Uterus (tissue), 2 donors: Measurements from ENCODE around the gene CMTM2.

Experiments used
- CTCF ChIP-seq, 4 experiments: fragments of 200-600 bp in 2 of 4; fragments of 450-650 bp in 2 of 4; sonication (generic) in 2 of 4; IDR thresholded peaks; one replicate each; pipeline ENCODE4 v1.5.1; 2016 to 2019; ENCODE audit warnings: antibody characterized with exemption in 4 of 4, mild to moderate bottlenecking in 2 of 4, moderate library complexity in 1 of 4
- POLR2A ChIP-seq, 2 donors: fragments of 450-650 bp; IDR thresholded peaks; one replicate each; pipeline ENCODE4 v1.6.1; 2016; ENCODE audit warnings: antibody characterized with exemption in 2 of 2, mild to moderate bottlenecking in 1 of 2, moderate library complexity in 1 of 2

- TF ChIP-seq POLR2A (IDR thresholded peaks at IDR 0.05) (no peak), CTCF (IDR thresholded peaks at IDR 0.05) (no peak)
Observed at GRCh38 chr16:66548868-66549267, 30.4 kb upstream of the CMTM2 start.
